CD4-positive, alpha-beta T cell treated with Interleukin-21 for 1 hour (primary cell): Measurements from ENCODE around the gene SLX4IP.

Source experiments
- DNase-seq: peaks from one replicate; pipeline ENCODE4 v3.0.0-alpha.2; 2020

SLX4IP gene

GRCh38 chr20:10467681-10468339, 32.7 kb downstream of the SLX4IP start:
- no peak for DNase-seq

GRCh38 chr20:10468340-10468845, 33.3 kb downstream of the SLX4IP start:
- DNase-seq: no peak

- DNase-seq: no peak
Observed at GRCh38 chr20:10469056-10469455, 34.0 kb downstream of the SLX4IP start.

GRCh38 chr20:10469599-10469998, 34.5 kb downstream of the SLX4IP start:
- DNase-seq: peak; percentile 50

- no peak for DNase-seq
Observed at GRCh38 chr20:10470276-10470675, 35.2 kb downstream of the SLX4IP start.

- no peak for DNase-seq
Observed at GRCh38 chr20:10472871-10473270, 37.8 kb downstream of the SLX4IP start.

- no peak for DNase-seq
Observed at GRCh38 chr20:10474606-10475184, 39.6 kb downstream of the SLX4IP start.

GRCh38 chr20:10475225-10475624, 40.1 kb downstream of the SLX4IP start:
- no peak for DNase-seq

- peak; percentile 15 for DNase-seq
Observed at GRCh38 chr20:10476319-10476724, 41.2 kb downstream of the SLX4IP start.

- no peak for DNase-seq
Observed at GRCh38 chr20:10478205-10478604, 43.1 kb downstream of the SLX4IP start.

GRCh38 chr20:10478930-10479329, 43.8 kb downstream of the SLX4IP start:
- DNase-seq: no peak

GRCh38 chr20:10481676-10482075, 46.6 kb downstream of the SLX4IP start:
- DNase-seq: no peak

GRCh38 chr20:10483691-10484090, 48.6 kb downstream of the SLX4IP start:
- no peak for DNase-seq

- DNase-seq: no peak
Observed at GRCh38 chr20:10487142-10488136, 52.3 kb downstream of the SLX4IP start.

GRCh38 chr20:10488534-10488933, 53.4 kb downstream of the SLX4IP start:
- no peak for DNase-seq

GRCh38 chr20:10489853-10490252, 54.7 kb downstream of the SLX4IP start:
- no peak for DNase-seq

GRCh38 chr20:10490257-10490656, 55.2 kb downstream of the SLX4IP start:
- DNase-seq: no peak

GRCh38 chr20:10490706-10491105, 55.6 kb downstream of the SLX4IP start:
- no peak for DNase-seq

GRCh38 chr20:10492065-10492464, 57.0 kb downstream of the SLX4IP start:
- no peak for DNase-seq

GRCh38 chr20:10492844-10493243, 57.7 kb downstream of the SLX4IP start:
- no peak for DNase-seq

GRCh38 chr20:10495173-10495572, 60.1 kb downstream of the SLX4IP start:
- no peak for DNase-seq

- DNase-seq: no peak
Observed at GRCh38 chr20:10496465-10496864, 61.4 kb downstream of the SLX4IP start.

- DNase-seq: no peak
Observed at GRCh38 chr20:10497283-10497682, 62.2 kb downstream of the SLX4IP start.
